Measurements from ENCODE around the gene CCER1.

DNA sequence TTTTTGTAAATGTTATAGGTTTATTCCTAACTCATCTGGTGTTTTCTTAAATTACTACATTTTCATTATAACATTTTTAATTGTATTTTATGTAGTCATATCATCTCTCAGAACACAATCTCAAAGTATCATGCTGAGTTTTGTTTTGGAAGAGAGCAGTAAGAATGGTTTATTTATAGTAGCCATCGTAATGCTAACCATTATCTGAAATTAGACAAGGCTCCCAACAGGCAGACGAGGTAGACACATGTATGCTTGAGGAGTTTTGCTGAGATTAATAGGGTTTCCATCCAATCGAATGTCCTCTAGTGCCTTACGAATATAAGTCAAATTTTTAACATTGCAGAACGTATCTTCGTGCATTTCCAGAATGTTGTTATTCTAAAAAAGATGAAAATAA is 9.0 kb upstream of the CCER1 start:
- TF ChIP-seq CTCF (conservative IDR thresholded peaks at IDR 0.05 in 1 of 2, IDR thresholded peaks at IDR 0.05 in 1 of 2; ENCODE audit: extremely low read depth in 1 of 2, insufficient read depth in 1 of 2, low read depth in 1 of 2, low read length in 2 of 2) (no peak), EZH2 (IDR thresholded peaks at IDR 0.05; ENCODE audit: borderline replicate concordance, low read length) (no peak)

Data from mammary epithelial cell (primary cell).